ENCODE results near the gene ANK3. TPM values are rescaled to one million over a fixed set of nuclear protein-coding genes. Genes with fewer than 3 reads are reported as not detected.

ANK3 gene
- total and polyA plus RNA-seq, 2 donors (not counting 3 experiments of a cell fraction or from before 2014, with no cell fraction given): 0.88 to 8.5 TPM

GRCh38 chr10:60286559-60286958, 103.1 kb downstream of the ANK3 start:
- Histone ChIP-seq H2AFZ (ENCODE audit: low read depth, low read length) (no peak overlapping the region), H3K27me3 (ENCODE audit: control insufficient read depth in 2 of 2, insufficient read depth in 2 of 2, low read length in 2 of 2) (no peaks in the 10 kb centered on the region), H3K9me3 (replicated peaks; ENCODE audit: control insufficient read depth, insufficient read depth, low read length) (no peaks in the 10 kb centered on the region), H3K4me3 (replicated peaks in 1 of 3; ENCODE audit: insufficient read depth in 1 of 3, low read depth in 1 of 3, low read length in 3 of 3) (no peak overlapping the region), H3K4me2 (ENCODE audit: insufficient read depth, low read length) (no peak overlapping the region), H3K79me2 (ENCODE audit: control insufficient read depth, insufficient read depth, low read length) (no peaks in the 10 kb centered on the region), H3K9me1 (replicated peaks; ENCODE audit: control insufficient read depth, extremely low read depth, insufficient read depth, low read length) (no peaks in the 10 kb centered on the region), H3K4me1 (ENCODE audit: control insufficient read depth, extremely low read depth, insufficient read depth, low read length) (peaks cover 38% of the 10 kb centered on the region), H3K27ac (ENCODE audit: insufficient read depth, low read depth, low read length) (no peak overlapping the region), H3K36me3 (ENCODE audit: control insufficient read depth in 2 of 2, extremely low read depth in 1 of 2, insufficient read depth in 2 of 2, low read length in 2 of 2) (no peaks in the 10 kb centered on the region), H3K9ac (replicated peaks; ENCODE audit: extremely low read depth, insufficient read depth, low read length) (no peak overlapping the region), H4K20me1 (replicated peaks; ENCODE audit: control insufficient read depth, extremely low read depth, insufficient read depth, low read length) (no peaks in the 10 kb centered on the region)
- CTCF ChIA-PET: no interaction called here
- no peak for FAIRE-seq
- DNase-seq (ENCODE audit: low read depth, low spot score): no peak
- TF ChIP-seq JUN (IDR thresholded peaks at IDR 0.05; ENCODE audit: borderline replicate concordance, insufficient read depth, insufficient read length, low read depth) (no peak), MAX (IDR thresholded peaks at IDR 0.05; ENCODE audit: insufficient read depth, insufficient read length) (no peak), FOS (IDR thresholded peaks at IDR 0.05; ENCODE audit: borderline replicate concordance, insufficient read depth, low read length) (no peak), GATA2 (IDR thresholded peaks at IDR 0.05; ENCODE audit: insufficient read depth, insufficient read length, low read depth, low read length) (no peak), EZH2 (IDR thresholded peaks at IDR 0.05; ENCODE audit: borderline replicate concordance, low read depth, low read length, severe bottlenecking) (no peak), POLR2AphosphoS5 (IDR thresholded peaks at IDR 0.05; ENCODE audit: insufficient read depth, low read depth, low read length) (no peak)
- intact Hi-C loops (cut with micrococcal nuclease): loop anchor here (10.0 kb wide), 1 partner anchor 382 kb away; the partner anchor contains the start of gene CCDC6
- BruUV-seq (replicated peaks): no TSS peak
- dilution Hi-C loops (cut with MboI; ENCODE audit: extremely low pct_ligation_motif_present, low sequenced_read_pairs): no loop called here
- POLR2A ChIA-PET: no interaction called here

- H3K9me3 ChIP-seq (replicated peaks; ENCODE audit: control insufficient read depth, insufficient read depth, low read length): no peaks in the 10 kb centered on the region
- peak overlapping the region in 2 of 3 experiments; percentile 25 to 59 for H3K4me3 ChIP-seq (replicated peaks in 1 of 3; ENCODE audit: insufficient read depth in 1 of 3, low read depth in 1 of 3, low read length in 3 of 3)
- H3K4me1 ChIP-seq (ENCODE audit: control insufficient read depth, extremely low read depth, insufficient read depth, low read length): peaks cover 43% of the 10 kb centered on the region
- intact Hi-C loops (cut with micrococcal nuclease): loop anchor here (1.0 to 10.0 kb wide), 6 partner anchors 31 to 379 kb away; partner anchors contain the start of gene CCDC6
- H2AFZ ChIP-seq (ENCODE audit: low read depth, low read length): peak overlapping the region; percentile 8
- dilution Hi-C loops (cut with MboI; ENCODE audit: extremely low pct_ligation_motif_present, low sequenced_read_pairs): no loop called here
- no peaks in the 10 kb centered on the region for H3K9me1 ChIP-seq (replicated peaks; ENCODE audit: control insufficient read depth, extremely low read depth, insufficient read depth, low read length)
- FAIRE-seq (peak; percentile 59), DNase-seq (ENCODE audit: low read depth, low spot score) (peak; percentile 72)
- H3K4me2 ChIP-seq (ENCODE audit: insufficient read depth, low read length): peak overlapping the region; percentile 93
- no peaks in the 10 kb centered on the region for H4K20me1 ChIP-seq (replicated peaks; ENCODE audit: control insufficient read depth, extremely low read depth, insufficient read depth, low read length)
- ChIA-PET CTCF (interaction anchor here (0.7 to 2.8 kb wide), 18 partner anchors 9 to 169 kb away, joined by 3 to 11 read pairs (median 5); no protein-coding TSS in a partner anchor), POLR2A (interaction anchor here (0.7 to 0.9 kb wide), 2 partner anchors 17 to 110 kb away, joined by 3 to 4 read pairs; no protein-coding TSS in a partner anchor)
- H3K27me3 ChIP-seq (ENCODE audit: control insufficient read depth in 2 of 2, insufficient read depth in 2 of 2, low read length in 2 of 2): no peaks in the 10 kb centered on the region
- no peaks in the 10 kb centered on the region for H3K79me2 ChIP-seq (ENCODE audit: control insufficient read depth, insufficient read depth, low read length)
- peak overlapping the region; percentile 74 for H3K9ac ChIP-seq (replicated peaks; ENCODE audit: extremely low read depth, insufficient read depth, low read length)
- TSS peak; percentile 83 for BruUV-seq (replicated peaks)
- H3K36me3 ChIP-seq (ENCODE audit: control insufficient read depth in 2 of 2, extremely low read depth in 1 of 2, insufficient read depth in 2 of 2, low read length in 2 of 2): no peaks in the 10 kb centered on the region
- TF ChIP-seq FOS (IDR thresholded peaks at IDR 0.05; ENCODE audit: borderline replicate concordance, insufficient read depth, low read length): peak; percentile 83
- TF ChIP-seq MYC (IDR thresholded peaks at IDR 0.05; ENCODE audit: low read depth, low read length): no peak
- TF ChIP-seq GATA2 (IDR thresholded peaks at IDR 0.05; ENCODE audit: insufficient read depth, insufficient read length, low read depth, low read length): no peak
- no peak for TF ChIP-seq JUN (IDR thresholded peaks at IDR 0.05; ENCODE audit: borderline replicate concordance, insufficient read depth, insufficient read length, low read depth)
- TF ChIP-seq MAX (IDR thresholded peaks at IDR 0.05; ENCODE audit: insufficient read depth, insufficient read length): no peak
- TF ChIP-seq EZH2 (IDR thresholded peaks at IDR 0.05; ENCODE audit: borderline replicate concordance, low read depth, low read length, severe bottlenecking): no peak
- no peak for TF ChIP-seq POLR2AphosphoS5 (IDR thresholded peaks at IDR 0.05; ENCODE audit: insufficient read depth, low read depth, low read length)
- TF ChIP-seq POLR2A (IDR thresholded peaks at IDR 0.05; ENCODE audit: low read depth, low read length): peak; percentile 32
- no peak for TF ChIP-seq CTCF (IDR thresholded peaks at IDR 0.05; ENCODE audit: extremely low read depth in 1 of 2, insufficient read depth in 1 of 2, low read depth in 1 of 2, low read length in 2 of 2)
- peak overlapping the region; percentile 92 for H3K27ac ChIP-seq (ENCODE audit: insufficient read depth, low read depth, low read length)
Measured at GRCh38 chr10:60283397-60283796, 106.3 kb downstream of the ANK3 start.
